GM10266 (cell line): ENCODE results near the gene KLHL34.
A peak's percentile ranks its signal among the peaks of the same experiment; 100 is the strongest.

Source experiments
- DNase-seq: peaks from one replicate; pipeline ENCODE4 v3.0.0; 2012; ENCODE audit errors: extremely low spot score
- CTCF ChIP-seq: IDR thresholded peaks from 2 replicates; pipeline ENCODE4 v1.5.1; 2012; ENCODE audit warnings: mild to moderate bottlenecking, low read depth; ENCODE audit not compliant: control insufficient read depth, insufficient read depth; ENCODE audit errors: missing control alignments

Gene KLHL34

GRCh38 chrX:21658152-21658737 lies at the start of gene KLHL34:
Gene KLHL34 (minus strand): TSS chrX:21658330. CDS start chrX:21657788, 542 bp downstream.
- TF ChIP-seq CTCF: no peak
- peak; percentile 14 for DNase-seq

GRCh38 chrX:21705225-21705624 lies 47.1 kb upstream of the KLHL34 start:
- no peak for DNase-seq

GRCh38 chrX:21702725-21703124 lies 44.6 kb upstream of the KLHL34 start:
- no peak for TF ChIP-seq CTCF
- DNase-seq: no peak

More at GRCh38 chrX:21705225-21705624, 47.1 kb upstream of the KLHL34 start:
- no peak for TF ChIP-seq CTCF

- no peak for TF ChIP-seq CTCF
- DNase-seq: no peak
These were observed 42.8 kb upstream of the KLHL34 start for GRCh38 chrX:21700967-21701366.

- no peak for DNase-seq
- no peak for TF ChIP-seq CTCF
These were observed 42.1 kb upstream of the KLHL34 start for GRCh38 chrX:21700275-21700674.

GRCh38 chrX:21699136-21699535 lies 41.0 kb upstream of the KLHL34 start:
- TF ChIP-seq CTCF: no peak
- no peak for DNase-seq

- no peak for TF ChIP-seq CTCF
- DNase-seq: no peak
These were observed 40.1 kb upstream of the KLHL34 start for GRCh38 chrX:21698272-21698671.
